Effector memory CD4-positive, alpha-beta T cell (primary cell): Measurements from ENCODE around the gene SH2B2.
A peak's percentile ranks its signal among the peaks of the same experiment; 100 is the strongest.

ENCODE experiments used
- DNase-seq, 3 donors: peaks; one replicate each; pipeline ENCODE4 v3.0.0-alpha.2; 2020
- H3K27ac ChIP-seq: 2 replicates; pipeline ENCODE4 v1.7.0; 2013; ENCODE audit warnings: mild to moderate bottlenecking, low read length, moderate library complexity; ENCODE audit not compliant: insufficient read depth, poor library complexity, severe bottlenecking
- H3K27me3 ChIP-seq: replicated peaks from 2 replicates; pipeline ENCODE4 v1.7.0; 2013; ENCODE audit warnings: mild to moderate bottlenecking, low read length; ENCODE audit not compliant: insufficient read depth, control insufficient read depth, poor library complexity, severe bottlenecking
- H3K36me3 ChIP-seq: 2 replicates; pipeline ENCODE4 v1.7.0; 2013; ENCODE audit warnings: mild to moderate bottlenecking, low read length, moderate library complexity; ENCODE audit not compliant: control insufficient read depth, insufficient read depth
- H3K4me1 ChIP-seq: 2 replicates; pipeline ENCODE4 v1.7.0; 2013; ENCODE audit warnings: low read length, mild to moderate bottlenecking; ENCODE audit not compliant: control insufficient read depth, insufficient read depth, poor library complexity, severe bottlenecking
- H3K4me3 ChIP-seq: 2 replicates; pipeline ENCODE4 v1.7.0; 2013; ENCODE audit warnings: low read length, low read depth, mild to moderate bottlenecking; ENCODE audit not compliant: insufficient read depth, poor library complexity, severe bottlenecking
- H3K9me3 ChIP-seq: 2 replicates; pipeline ENCODE4 v1.7.0; 2013; ENCODE audit warnings: mild to moderate bottlenecking, low read length, moderate library complexity; ENCODE audit not compliant: control insufficient read depth

Gene SH2B2

GRCh38 chr7:102305414-102306268, 19.0 kb downstream of the SH2B2 start:
- no peak overlapping the region for H3K27ac ChIP-seq
- H3K36me3 ChIP-seq = no peaks in the 10 kb centered on the region
- H3K4me3 ChIP-seq = no peak overlapping the region
- no peaks in the 10 kb centered on the region for H3K27me3 ChIP-seq
- no peaks in the 10 kb centered on the region for H3K9me3 ChIP-seq
- H3K4me1 ChIP-seq = peaks cover 4% of the 10 kb centered on the region
- no peak for DNase-seq

GRCh38 chr7:102306916-102307677, 20.4 kb downstream of the SH2B2 start:
- no peaks in the 10 kb centered on the region for H3K27me3 ChIP-seq
- peak overlapping the region; percentile 35 for H3K4me3 ChIP-seq
- H3K4me1 ChIP-seq = peaks cover 4% of the 10 kb centered on the region
- H3K9me3 ChIP-seq = no peaks in the 10 kb centered on the region
- no peak overlapping the region for H3K27ac ChIP-seq
- DNase-seq = no peak
- no peaks in the 10 kb centered on the region for H3K36me3 ChIP-seq

DNA sequence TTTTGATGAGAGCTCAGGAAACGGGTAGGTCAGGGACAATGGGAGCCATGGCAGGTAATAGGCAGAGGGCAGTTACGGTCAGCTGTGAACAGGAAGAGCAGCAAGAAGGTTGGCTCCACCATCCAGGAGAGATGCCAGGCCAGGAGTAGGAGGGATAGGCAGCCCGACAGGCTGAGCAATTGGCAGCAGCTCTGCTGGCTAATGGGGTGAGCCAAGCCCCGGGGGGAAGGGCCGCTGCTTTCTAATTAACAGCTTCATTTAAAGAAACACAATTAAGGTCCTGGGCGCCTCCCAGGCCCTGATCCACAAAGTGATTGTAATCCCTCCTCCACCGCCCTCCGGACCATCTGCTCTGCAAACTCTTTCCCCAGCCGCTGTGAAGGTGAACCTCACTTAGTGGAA, 23.7 kb downstream of the SH2B2 start:
- Histone ChIP-seq H3K4me1 (peaks cover 4% of the 10 kb centered on the region), H3K36me3 (no peaks in the 10 kb centered on the region)
- no peak for DNase-seq

DNA sequence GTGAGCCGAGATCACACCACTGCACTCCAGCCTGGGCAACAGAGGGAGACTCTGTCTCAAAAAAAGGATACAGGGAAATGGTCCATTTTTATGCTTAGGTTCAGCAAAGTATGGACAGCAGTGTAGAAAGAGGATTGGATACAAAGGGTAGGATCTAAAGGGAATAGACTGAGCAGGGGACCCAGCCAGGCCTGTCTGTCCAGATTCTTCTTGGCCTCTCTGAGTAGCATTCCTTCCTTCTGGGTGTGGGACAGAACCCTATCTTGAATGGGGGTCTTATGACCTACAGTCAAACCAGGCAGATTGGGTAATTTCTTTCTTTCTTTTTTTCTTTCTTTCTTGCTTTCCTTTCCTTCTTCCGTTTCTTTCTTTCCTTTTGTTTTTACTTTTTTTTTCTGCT, 25.6 kb downstream of the SH2B2 start:
- H3K27me3 ChIP-seq = no peaks in the 10 kb centered on the region
- no peaks in the 10 kb centered on the region for H3K36me3 ChIP-seq

More for the DNA sequence above, 23.7 kb downstream of the SH2B2 start:
- Histone ChIP-seq H3K27ac (no peak overlapping the region), H3K4me3 (no peak overlapping the region), H3K9me3 (no peaks in the 10 kb centered on the region), H3K27me3 (no peaks in the 10 kb centered on the region)

GRCh38 chr7:102313997-102314780, 27.5 kb downstream of the SH2B2 start:
- Histone ChIP-seq H3K36me3 (no peaks in the 10 kb centered on the region), H3K9me3 (no peaks in the 10 kb centered on the region), H3K27me3 (no peaks in the 10 kb centered on the region), H3K4me3 (no peak overlapping the region), H3K4me1 (no peaks in the 10 kb centered on the region), H3K27ac (no peak overlapping the region)
- no peak for DNase-seq

More for the DNA sequence above, 25.6 kb downstream of the SH2B2 start:
- no peak for DNase-seq
- Histone ChIP-seq H3K4me3 (no peak overlapping the region), H3K4me1 (no peaks in the 10 kb centered on the region), H3K27ac (no peak overlapping the region), H3K9me3 (no peaks in the 10 kb centered on the region)

GRCh38 chr7:102317231-102318059, 30.8 kb downstream of the SH2B2 start:
- Histone ChIP-seq H3K9me3 (no peaks in the 10 kb centered on the region), H3K4me3 (no peak overlapping the region), H3K4me1 (no peaks in the 10 kb centered on the region), H3K27me3 (no peaks in the 10 kb centered on the region), H3K27ac (no peak overlapping the region), H3K36me3 (no peaks in the 10 kb centered on the region)
- no peak for DNase-seq

- Histone ChIP-seq H3K4me1 (no peaks in the 10 kb centered on the region), H3K27ac (no peak overlapping the region), H3K36me3 (no peaks in the 10 kb centered on the region), H3K9me3 (no peaks in the 10 kb centered on the region), H3K27me3 (no peaks in the 10 kb centered on the region), H3K4me3 (no peak overlapping the region)
- DNase-seq = no peak
These were observed 31.9 kb downstream of the SH2B2 start for GRCh38 chr7:102318482-102318971.

DNA sequence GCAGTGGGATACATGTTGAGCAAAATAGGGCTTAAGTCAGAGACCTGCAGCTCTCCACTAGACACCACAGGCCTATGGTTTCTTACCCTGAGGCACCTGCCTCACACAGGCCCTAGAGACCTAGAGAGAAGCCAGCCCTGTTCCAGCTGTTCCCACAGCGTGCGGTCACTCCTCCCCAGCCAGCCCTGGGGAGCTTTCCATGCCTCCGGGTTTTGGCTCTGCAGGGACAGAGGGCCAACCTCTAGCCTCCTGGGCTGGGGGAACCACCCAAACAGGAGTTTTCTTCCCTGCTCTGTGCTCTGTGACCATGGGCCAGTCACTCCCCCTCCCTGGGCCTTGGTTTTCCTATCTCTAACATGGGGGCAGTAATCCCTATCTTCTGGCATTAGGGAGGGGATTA, 33.0 kb downstream of the SH2B2 start:
- Histone ChIP-seq H3K4me3 (no peak overlapping the region), H3K36me3 (no peaks in the 10 kb centered on the region), H3K27me3 (no peaks in the 10 kb centered on the region), H3K9me3 (no peaks in the 10 kb centered on the region), H3K4me1 (no peaks in the 10 kb centered on the region), H3K27ac (no peak overlapping the region)
- no peak for DNase-seq

GRCh38 chr7:102320181-102320580, 33.5 kb downstream of the SH2B2 start:
- no peaks in the 10 kb centered on the region for H3K9me3 ChIP-seq
- H3K27ac ChIP-seq = no peak overlapping the region
- H3K4me1 ChIP-seq = no peaks in the 10 kb centered on the region
- no peak overlapping the region for H3K4me3 ChIP-seq
- H3K27me3 ChIP-seq = no peaks in the 10 kb centered on the region
- H3K36me3 ChIP-seq = no peaks in the 10 kb centered on the region
- no peak for DNase-seq
